ENCODE measurements around the gene HEXD.

HEXD gene

GRCh38 chr17:82438401-82439193 lies 20.4 kb downstream of the HEXD start:
- no peak overlapping the region for H3K4me3 ChIP-seq (ENCODE audit: control insufficient read depth, low read depth, low read length)
- DNase-seq (ENCODE audit: low read depth), result no peak
- no peak for TF ChIP-seq CTCF (IDR thresholded peaks at IDR 0.05; ENCODE audit: control insufficient read depth, insufficient read depth, low read depth, low read length, missing control alignments)

- H3K4me3 ChIP-seq (ENCODE audit: control insufficient read depth, low read depth, low read length), result no peak overlapping the region
- DNase-seq (ENCODE audit: low read depth), result no peak
- TF ChIP-seq CTCF (IDR thresholded peaks at IDR 0.05; ENCODE audit: control insufficient read depth, insufficient read depth, low read depth, low read length, missing control alignments), result no peak
Measured at GRCh38 chr17:82439194-82439828, 21.2 kb downstream of the HEXD start.

- no peak overlapping the region for H3K4me3 ChIP-seq (ENCODE audit: control insufficient read depth, low read depth, low read length)
- no peak for TF ChIP-seq CTCF (IDR thresholded peaks at IDR 0.05; ENCODE audit: control insufficient read depth, insufficient read depth, low read depth, low read length, missing control alignments)
- DNase-seq (ENCODE audit: low read depth), result no peak
Measured at GRCh38 chr17:82439829-82440365, 21.8 kb downstream of the HEXD start.

GRCh38 chr17:82440469-82440981 lies 22.4 kb downstream of the HEXD start:
- no peak for DNase-seq (ENCODE audit: low read depth)
- TF ChIP-seq CTCF (IDR thresholded peaks at IDR 0.05; ENCODE audit: control insufficient read depth, insufficient read depth, low read depth, low read length, missing control alignments), result no peak
- H3K4me3 ChIP-seq (ENCODE audit: control insufficient read depth, low read depth, low read length), result no peak overlapping the region

DNA sequence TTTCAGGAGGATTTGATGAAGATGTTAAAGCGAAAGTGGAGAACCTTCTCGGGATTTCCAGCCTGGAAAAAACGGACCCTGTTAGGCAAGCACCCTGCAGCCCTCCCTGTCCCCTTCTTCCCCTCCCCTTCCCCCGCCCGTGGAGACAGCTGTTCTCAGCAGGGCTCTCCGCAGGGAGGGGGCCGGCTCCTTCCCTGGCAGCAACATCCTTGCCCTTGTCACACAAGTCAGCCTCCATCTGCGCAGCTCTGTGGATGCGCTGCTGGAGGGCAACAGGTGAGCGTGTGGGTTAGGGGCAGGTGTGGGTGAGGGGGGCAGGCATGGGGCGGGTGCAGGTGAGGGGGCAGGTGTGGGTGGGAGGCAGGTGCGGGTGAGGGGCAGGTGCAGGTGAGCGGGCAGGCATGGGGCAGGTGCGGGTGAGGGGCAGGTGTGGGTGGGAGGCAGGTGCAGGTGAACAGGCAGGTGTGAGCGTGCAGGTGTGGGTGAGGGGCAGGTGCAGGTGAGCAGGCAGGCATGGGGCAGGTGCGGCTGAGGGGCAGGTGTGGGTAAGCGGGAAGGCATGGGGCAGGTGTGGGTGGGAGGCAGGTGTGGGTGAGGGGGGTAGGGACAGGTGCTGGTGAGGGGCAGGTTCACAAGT lies 23.0 kb downstream of the HEXD start:
- TF ChIP-seq CTCF (IDR thresholded peaks at IDR 0.05; ENCODE audit: control insufficient read depth, insufficient read depth, low read depth, low read length, missing control alignments), result no peak
- H3K4me3 ChIP-seq (ENCODE audit: control insufficient read depth, low read depth, low read length), result no peak overlapping the region
- DNase-seq (ENCODE audit: low read depth), result no peak

DNA sequence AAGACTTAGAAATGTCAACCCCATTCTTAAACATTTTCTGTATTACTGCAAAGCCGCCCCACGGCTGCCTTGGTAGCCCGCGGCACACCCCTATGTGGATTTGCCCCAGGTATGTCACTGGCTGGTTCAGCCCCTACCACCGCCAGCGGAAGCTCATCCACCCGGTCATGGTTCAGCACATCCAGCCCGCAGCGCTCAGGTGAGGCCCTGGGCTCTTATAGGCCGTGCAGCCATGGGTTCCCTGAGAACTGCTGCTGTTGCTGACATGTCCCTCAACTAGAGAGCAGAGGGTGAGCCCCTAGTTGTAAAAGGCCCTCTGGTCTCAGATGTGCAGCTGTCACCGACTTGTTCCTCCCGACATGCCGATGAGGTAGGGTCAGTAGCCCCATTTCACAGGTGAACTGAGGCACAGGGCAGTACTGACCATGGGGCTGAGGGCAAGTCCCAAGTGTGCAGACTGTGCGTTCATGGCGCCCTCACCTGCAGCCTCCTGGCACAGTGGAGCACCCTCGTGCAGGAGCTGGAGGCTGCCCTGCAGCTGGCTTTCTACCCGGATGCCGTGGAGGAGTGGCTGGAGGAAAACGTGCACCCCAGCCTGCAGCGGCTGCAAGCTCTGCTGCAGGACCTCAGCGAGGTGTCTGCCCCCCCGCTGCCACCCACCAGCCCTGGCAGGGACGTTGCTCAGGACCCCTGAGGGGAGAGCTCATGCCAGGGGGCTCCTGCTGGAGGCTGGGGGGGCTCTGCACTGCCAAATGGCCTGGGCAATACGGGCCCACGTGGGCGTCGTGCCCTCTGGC lies 23.7 kb downstream of the HEXD start:
- no peak for TF ChIP-seq CTCF (IDR thresholded peaks at IDR 0.05; ENCODE audit: control insufficient read depth, insufficient read depth, low read depth, low read length, missing control alignments)
- H3K4me3 ChIP-seq (ENCODE audit: control insufficient read depth, low read depth, low read length), result no peak overlapping the region
- no peak for DNase-seq (ENCODE audit: low read depth)

All from AG09309 (cell line).